Right lobe of liver (tissue), 4 donors: Measurements from ENCODE around the gene TECTA.

Experiments used
- POLR2A ChIP-seq: fragments of 450-650 bp; IDR thresholded peaks from one replicate; pipeline ENCODE4 v1.6.1; 2017; ENCODE audit warnings: antibody characterized with exemption, mild to moderate bottlenecking
- TF ChIP-seq, protein P1 (sequence below), 4 donors: fragments of 200-600 bp in 3 of 4; fragments of 450-650 bp in 1 of 4; IDR thresholded peaks; one replicate each; pipeline versions ENCODE4 v1.5.1 to v1.8.0; 2016 to 2022; ENCODE audit warnings: antibody characterized with exemption in 4 of 4, mild to moderate bottlenecking in 2 of 4
- donor health status: DM: no; HTN: no; CAD: no.
- donor health status: DM: no; HTN: no; CAD: no.
- donor health status: DM: no; HTN: yes; CAD: no.

DNA sequence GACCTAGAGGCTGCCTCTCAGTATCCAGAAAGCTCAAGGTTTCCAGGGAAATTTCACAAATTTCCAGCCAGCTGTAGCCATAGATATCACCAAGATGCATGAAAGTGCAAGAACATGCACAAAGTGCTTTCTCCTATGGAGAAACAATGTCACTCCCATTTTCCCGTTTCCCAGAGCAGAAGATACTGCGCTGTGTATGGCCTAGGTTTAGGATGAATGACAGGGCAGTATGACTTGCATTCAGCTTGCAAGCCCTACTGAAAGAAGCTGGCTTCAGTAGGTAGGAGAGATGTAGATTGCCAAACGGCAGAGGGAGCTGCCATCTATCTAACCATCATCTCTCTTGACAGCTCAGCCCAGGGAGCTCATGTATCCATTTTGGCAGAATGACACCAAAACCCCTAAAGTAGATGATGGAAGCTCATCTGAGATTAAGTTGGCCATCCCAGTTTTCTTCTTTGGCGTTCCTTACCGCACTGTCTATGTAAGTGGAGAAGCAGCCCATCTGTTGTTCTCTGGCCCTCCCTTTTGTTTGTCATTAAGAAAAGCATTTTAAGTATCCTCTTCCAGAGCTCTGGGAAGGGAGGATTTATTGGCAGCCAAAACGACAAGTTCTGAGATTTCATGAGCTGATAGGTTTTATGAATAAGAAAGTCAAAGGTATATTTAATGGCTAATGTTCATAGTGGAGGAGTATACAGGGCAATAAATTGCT, 4.6 kb downstream of the TECTA start:
- TF ChIP-seq POLR2A: no peak
- TF ChIP-seq, protein P1, sequence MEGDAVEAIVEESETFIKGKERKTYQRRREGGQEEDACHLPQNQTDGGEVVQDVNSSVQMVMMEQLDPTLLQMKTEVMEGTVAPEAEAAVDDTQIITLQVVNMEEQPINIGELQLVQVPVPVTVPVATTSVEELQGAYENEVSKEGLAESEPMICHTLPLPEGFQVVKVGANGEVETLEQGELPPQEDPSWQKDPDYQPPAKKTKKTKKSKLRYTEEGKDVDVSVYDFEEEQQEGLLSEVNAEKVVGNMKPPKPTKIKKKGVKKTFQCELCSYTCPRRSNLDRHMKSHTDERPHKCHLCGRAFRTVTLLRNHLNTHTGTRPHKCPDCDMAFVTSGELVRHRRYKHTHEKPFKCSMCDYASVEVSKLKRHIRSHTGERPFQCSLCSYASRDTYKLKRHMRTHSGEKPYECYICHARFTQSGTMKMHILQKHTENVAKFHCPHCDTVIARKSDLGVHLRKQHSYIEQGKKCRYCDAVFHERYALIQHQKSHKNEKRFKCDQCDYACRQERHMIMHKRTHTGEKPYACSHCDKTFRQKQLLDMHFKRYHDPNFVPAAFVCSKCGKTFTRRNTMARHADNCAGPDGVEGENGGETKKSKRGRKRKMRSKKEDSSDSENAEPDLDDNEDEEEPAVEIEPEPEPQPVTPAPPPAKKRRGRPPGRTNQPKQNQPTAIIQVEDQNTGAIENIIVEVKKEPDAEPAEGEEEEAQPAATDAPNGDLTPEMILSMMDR (IDR thresholded peaks at IDR 0.05): no peak
